HG03025 (cell line): ENCODE data around the gene SETD1A.

Source experiments
- ATAC-seq: cut with Tn5 transposase; IDR thresholded peaks from one replicate; pipeline ENCODE4 v1.9.1; 2021; ENCODE audit warnings: mild to moderate bottlenecking, moderate library complexity; ENCODE audit not compliant: unreplicated experiment, low FRiP score

Gene SETD1A

DNA sequence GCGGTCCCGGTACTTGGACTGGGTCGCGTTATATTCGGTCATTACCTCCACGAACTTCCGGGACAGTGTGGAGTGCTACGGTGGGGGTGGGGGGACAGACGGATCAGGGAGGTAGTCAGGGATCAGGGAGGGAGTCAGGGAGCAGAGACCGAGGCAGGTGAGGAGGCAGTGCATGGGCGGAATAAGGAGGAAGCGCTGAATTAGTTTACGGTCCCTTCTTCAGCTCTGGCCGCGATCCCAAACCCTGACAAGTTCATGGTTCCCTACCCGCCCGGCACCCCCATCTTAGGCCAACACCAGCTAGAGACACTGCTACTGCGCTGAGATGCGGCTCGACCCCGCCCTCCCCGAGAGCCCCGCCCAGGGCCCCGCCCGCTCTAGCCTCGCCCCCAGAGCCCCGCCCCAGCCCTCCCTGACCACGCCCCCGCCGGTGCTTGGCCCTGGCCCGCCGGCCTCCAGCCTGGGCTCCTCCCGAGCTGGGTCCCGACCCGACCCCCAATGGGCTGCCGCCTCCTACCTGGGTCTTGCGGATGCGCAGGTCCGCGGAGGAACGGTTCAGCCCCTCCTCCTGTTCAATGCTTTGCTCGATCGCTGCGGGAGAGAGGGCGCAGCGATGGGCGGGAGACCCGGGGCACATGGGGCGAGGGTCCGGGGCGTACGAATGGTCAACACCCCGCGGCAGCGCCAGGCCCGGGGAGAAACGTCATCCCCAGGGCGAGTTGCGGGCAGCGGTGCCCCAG lies 39.6 kb downstream of the SETD1A start:
- peak; percentile 46 for ATAC-seq

- ATAC-seq = no peak
These were observed 40.5 kb downstream of the SETD1A start for GRCh38 chr16:30997725-30998711.

DNA sequence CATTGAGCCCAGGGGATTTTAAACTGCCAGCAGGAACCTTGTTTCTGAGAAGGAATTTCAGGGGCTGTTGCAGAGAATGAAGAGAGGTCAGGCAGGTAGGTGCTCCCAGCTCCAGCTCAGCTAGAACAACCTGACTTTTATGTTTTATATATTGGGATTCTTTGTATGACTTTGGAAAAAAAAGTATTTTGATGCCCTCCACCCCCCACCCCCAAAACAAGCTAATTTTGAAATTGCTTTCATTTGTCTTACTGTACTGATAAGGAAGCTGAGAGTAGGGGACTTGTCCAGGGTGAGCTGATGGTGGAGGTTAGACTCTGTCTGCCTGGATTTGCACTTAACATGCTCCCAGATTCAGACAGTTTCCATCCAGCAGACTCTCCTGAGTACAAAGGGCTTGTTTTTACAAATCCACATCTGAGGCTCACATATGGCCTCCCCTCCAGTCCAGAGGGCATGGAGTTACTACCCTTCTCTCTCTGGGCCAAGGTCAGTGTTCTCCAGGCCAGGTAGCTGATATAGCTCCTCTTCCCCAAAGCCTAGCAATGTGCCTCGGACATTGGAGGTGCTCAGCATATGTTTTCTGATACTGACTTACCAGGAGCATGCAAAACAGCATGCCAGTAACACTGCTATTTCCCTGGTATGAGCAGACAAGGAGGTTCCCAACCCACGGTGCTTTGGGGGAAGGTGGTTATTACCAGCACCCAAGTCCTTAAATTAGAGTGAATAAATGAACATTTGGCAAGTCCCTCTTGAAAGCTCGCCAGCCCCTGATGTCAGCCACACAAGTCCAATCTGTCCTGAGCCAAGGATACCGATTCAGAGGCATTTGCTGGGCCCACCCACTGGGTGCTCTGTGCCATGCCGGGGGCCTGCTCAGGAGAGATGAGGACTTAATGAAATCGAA lies 41.6 kb downstream of the SETD1A start:
- no peak for ATAC-seq

DNA sequence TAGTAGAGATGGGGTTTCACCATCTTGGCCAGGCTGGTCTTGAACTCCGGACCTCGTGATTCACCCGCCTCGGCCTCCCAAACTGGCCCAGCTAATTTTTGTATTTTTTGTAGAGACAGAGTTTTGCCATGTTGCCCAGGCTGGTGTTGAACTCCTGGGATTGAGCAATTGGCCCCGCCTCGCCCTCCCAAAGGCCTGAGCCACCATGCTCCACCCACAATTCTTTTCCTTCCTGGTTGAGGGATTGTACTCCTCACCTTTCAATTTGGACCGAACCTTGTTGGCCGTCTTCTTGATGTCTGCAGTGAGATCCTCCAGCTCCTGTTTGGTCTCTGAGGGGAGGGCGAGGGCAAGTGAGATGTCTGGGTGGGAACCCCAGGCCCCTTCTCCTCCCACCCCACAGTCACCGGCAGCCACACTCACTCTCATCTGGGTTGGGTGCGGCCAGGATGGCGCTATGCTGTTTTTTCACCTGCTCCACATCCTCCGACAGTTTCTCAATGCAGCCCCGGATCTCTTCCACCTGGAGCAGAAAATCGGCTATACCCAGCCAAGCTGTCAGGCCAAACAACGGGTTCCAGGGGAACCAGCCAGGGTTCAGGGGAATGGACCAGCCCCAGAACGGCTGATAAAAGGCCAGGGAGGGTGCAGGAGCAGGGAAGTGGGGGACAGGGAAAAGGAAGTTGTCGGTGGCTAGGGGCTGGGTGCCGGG lies 43.3 kb downstream of the SETD1A start:
- no peak for ATAC-seq

DNA sequence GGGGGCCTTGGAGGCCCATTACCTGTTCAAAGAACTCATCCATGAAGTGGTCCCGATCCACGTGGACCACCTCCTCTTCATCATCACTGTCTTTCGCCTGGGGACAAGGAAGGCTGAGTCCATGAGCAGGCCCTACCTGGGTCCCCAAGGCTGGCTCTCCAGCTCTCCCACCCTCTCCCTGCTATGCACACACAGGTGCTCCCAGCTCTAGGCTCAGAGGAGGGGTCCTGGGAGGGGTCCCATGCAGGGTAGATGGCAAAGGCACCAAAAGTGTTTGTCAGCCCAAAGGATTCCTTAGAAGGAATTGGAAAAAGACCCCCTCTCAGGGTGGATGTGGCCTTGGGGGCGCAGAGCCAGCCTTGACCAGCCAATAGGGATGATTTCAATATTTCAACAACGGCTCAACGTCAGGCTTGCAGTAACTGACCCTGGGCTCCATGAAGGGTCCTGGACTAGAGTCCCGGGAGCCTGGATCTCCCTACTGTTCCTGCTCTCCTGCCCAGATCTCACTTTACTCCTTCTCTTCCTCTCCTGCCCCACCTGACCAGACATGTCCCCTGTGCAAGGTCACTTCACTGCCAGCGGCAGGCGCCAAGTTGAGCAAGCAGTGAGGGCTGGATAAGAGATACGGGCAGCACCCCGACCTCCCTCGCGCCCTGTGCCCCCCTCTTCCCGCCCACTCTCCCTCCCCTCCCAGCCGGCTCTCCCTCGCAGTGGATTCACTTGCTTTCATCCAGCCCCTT lies 44.1 kb downstream of the SETD1A start:
- no peak for ATAC-seq

GRCh38 chr16:31002250-31002700 lies 44.7 kb downstream of the SETD1A start:
- no peak for ATAC-seq

- ATAC-seq = no peak
These were observed 45.3 kb downstream of the SETD1A start for GRCh38 chr16:31002862-31003341.

- no peak for ATAC-seq
These were observed 46.2 kb downstream of the SETD1A start for GRCh38 chr16:31003744-31004143.

DNA sequence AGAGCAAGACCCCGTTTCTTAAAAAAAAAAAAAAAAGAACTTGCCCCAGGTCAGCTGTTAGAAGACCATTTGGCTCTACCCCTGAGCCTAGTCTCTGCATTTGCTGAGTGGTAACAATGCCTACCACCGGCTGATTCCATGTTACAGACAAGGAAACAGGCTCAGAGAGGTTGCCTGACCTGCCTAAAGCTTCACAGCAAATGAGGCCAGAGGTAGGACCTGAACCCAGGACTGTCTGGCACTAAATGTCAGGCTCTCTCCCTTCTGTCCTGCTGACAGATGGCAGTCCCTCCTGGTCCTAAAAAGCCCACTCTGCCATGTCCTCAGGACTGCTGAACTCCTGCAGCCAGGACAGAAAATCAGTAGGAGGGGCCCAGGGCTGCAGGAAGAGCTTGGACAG lies 47.1 kb downstream of the SETD1A start:
- ATAC-seq = no peak

GRCh38 chr16:31005350-31006085 lies 48.0 kb downstream of the SETD1A start:
- ATAC-seq = no peak

- ATAC-seq = no peak
These were observed 48.5 kb downstream of the SETD1A start for GRCh38 chr16:31006086-31006385.

GRCh38 chr16:31006589-31006988 lies 49.0 kb downstream of the SETD1A start:
- ATAC-seq = no peak

DNA sequence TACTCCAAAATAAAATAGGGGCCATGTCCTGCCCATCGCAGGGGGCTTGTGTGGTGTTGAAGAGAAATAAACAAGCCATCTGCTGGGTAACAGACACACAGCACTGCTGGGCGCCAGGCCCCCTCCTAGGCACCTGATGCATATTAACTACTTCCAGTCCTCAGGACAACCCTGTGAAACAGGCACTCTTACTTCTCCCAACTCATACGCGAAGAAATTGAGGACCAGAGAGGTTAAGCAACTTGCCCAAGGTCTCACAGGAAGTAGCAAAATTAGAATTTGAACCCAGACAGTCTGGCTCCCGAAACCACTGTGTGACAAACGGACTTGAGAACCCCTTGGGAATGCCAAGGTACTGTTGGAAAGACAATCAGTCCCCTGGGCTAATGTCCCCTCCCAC lies 50.1 kb downstream of the SETD1A start:
- ATAC-seq = no peak

- ATAC-seq = no peak
These were observed 50.6 kb downstream of the SETD1A start for GRCh38 chr16:31008149-31008548.

DNA sequence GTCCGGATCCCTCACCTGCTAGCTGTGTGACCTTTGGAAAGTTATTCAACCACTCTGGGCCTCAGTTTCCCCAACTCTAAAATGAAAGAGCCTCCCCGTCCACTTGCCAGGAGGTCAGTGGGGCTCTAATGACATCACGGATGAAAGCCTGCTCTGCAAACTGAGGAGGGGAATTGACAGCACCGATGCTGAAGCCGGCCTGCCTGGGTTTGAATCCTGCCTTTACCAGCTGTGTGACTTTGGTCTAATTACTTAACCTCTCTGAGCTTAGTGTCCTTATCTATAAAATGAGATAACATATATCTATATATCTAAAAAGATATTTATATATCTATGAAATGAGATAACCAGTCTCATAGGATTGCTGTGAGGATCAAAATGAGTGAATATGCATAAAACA lies 51.0 kb downstream of the SETD1A start:
- ATAC-seq = no peak

GRCh38 chr16:31009120-31009519 lies 51.6 kb downstream of the SETD1A start:
- ATAC-seq = no peak

DNA sequence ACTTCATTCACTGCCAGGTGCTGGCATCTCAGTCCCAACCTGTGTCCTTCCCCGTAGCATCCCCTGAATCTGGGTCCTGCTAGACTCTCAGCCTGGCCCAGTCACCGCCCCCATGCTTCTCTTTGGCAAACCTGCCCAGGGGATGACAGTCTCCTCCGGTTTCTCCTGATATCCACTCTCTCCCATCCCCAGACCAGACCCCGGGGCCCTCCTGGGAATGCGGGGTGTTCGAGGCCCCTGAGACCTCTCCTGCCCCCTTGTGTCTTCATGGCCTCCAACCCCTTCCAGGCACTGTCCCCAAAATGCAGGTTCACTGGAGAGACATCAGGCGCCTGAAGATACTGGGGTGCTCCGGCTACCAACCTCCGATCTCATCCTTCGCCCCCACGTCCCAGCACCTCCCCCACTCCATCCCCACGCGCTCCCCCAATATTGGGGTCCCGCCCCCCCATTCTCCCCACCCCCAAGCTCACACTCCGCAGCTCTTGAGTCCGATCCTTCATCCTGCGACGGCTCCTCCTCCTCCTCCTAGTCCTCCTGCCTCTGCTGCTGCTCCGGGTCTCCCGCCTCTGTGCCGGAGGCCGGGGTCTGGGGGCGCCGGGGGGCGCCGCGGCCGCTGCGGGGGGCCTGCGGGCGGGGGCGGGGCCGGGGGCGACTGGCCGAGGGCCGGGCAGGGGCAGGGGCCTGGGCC lies 52.5 kb downstream of the SETD1A start:
- no peak for ATAC-seq
